ENCODE measurements around the gene MCAT. TPM values are rescaled to one million over a fixed set of nuclear protein-coding genes. Genes with fewer than 3 reads are reported as not detected.

Gene MCAT
- total RNA-seq, 1 donor from 2014 or later: 16.6 TPM

DNA sequence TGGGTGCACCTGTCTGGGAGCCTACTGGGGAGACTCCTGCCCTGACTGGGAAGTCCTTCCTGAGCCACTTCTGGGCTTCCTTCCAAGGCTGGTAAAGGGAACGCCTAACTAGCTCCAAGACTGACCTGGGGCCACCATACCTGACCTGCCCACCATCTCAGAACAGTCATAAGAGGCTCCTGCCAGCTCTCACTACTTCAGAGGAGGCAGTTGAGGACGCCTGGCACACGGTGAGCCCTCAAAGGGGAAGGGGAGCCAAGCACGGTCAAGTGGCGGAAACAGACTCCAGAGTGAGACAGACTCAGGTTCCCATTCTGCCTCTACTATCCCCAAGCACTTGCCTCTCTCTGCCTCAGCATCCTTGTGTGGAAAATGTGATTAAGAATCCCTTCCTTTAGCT, 7.6 kb downstream of the MCAT start:
- H3K36me3 Mint-ChIP-seq (ENCODE audit: unreplicated experiment): peaks cover 29% of the 10 kb centered on the region
- no peak for DNase-seq (ENCODE audit: extremely low spot score, unreplicated experiment)

DNA sequence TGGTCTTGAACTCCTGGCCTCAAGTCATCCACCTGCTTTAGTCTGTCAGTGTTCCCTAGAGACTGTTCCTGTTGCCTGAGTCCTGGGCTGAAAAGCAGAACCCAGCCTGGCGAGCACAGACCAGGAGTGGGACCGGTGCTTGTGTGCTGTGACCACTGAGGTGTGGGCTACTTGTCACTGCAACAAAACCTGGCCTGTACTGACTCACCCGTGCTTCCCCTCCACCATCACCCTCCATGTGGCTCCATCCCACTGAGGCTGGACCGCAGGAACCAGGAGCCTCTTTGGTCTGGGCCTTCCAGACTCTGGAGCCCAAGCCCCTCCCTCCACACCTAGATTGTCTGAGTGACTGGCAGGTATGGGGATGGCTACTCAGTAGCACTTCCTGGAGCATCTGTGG, 8.6 kb downstream of the MCAT start:
- no peak overlapping the region for H3K27ac Mint-ChIP-seq (ENCODE audit: unreplicated experiment)
- no peak overlapping the region for H3K4me3 Mint-ChIP-seq (ENCODE audit: unreplicated experiment)
- peaks cover 24% of the 10 kb centered on the region for H3K36me3 Mint-ChIP-seq (ENCODE audit: unreplicated experiment)

More for the DNA sequence above, 7.6 kb downstream of the MCAT start:
- TF ChIP-seq, protein P1, sequence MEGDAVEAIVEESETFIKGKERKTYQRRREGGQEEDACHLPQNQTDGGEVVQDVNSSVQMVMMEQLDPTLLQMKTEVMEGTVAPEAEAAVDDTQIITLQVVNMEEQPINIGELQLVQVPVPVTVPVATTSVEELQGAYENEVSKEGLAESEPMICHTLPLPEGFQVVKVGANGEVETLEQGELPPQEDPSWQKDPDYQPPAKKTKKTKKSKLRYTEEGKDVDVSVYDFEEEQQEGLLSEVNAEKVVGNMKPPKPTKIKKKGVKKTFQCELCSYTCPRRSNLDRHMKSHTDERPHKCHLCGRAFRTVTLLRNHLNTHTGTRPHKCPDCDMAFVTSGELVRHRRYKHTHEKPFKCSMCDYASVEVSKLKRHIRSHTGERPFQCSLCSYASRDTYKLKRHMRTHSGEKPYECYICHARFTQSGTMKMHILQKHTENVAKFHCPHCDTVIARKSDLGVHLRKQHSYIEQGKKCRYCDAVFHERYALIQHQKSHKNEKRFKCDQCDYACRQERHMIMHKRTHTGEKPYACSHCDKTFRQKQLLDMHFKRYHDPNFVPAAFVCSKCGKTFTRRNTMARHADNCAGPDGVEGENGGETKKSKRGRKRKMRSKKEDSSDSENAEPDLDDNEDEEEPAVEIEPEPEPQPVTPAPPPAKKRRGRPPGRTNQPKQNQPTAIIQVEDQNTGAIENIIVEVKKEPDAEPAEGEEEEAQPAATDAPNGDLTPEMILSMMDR (IDR thresholded peaks at IDR 0.05): no peak
- Mint-ChIP-seq H3K4me3 (ENCODE audit: unreplicated experiment) (no peak overlapping the region), H3K9me3 (ENCODE audit: unreplicated experiment) (no peaks in the 10 kb centered on the region), H3K4me1 (ENCODE audit: unreplicated experiment) (no peaks in the 10 kb centered on the region), H3K27me3 (ENCODE audit: unreplicated experiment) (no peaks in the 10 kb centered on the region), H3K27ac (ENCODE audit: unreplicated experiment) (no peak overlapping the region)

DNA sequence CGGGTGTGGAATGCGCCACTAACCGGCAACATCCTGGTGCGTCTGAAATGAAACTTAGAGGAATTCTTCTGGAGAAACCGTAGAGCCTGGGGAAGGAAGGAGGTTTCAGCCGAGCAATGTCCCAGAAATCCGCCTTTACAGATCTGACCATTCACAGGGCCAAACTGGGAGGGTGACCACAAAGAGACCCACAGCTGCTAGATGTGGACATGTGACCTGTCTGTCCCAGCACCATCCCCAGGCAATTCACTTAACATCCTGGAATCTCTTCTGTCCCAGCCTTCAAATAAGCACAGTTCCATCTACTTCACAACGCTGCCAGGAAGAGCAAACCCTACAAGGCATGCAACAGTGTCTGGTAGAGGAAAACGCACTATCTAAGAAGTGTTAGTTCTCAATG, 9.8 kb downstream of the MCAT start:
- Mint-ChIP-seq H3K9me3 (ENCODE audit: unreplicated experiment) (no peaks in the 10 kb centered on the region), H3K36me3 (ENCODE audit: unreplicated experiment) (peaks cover 19% of the 10 kb centered on the region), H3K27me3 (ENCODE audit: unreplicated experiment) (no peaks in the 10 kb centered on the region), H3K4me3 (ENCODE audit: unreplicated experiment) (no peak overlapping the region), H3K4me1 (ENCODE audit: unreplicated experiment) (no peaks in the 10 kb centered on the region), H3K27ac (ENCODE audit: unreplicated experiment) (no peak overlapping the region)
- TF ChIP-seq, protein P1 (IDR thresholded peaks at IDR 0.05): no peak
- DNase-seq (ENCODE audit: extremely low spot score, unreplicated experiment): no peak

More for the DNA sequence above, 8.6 kb downstream of the MCAT start:
- no peaks in the 10 kb centered on the region for H3K4me1 Mint-ChIP-seq (ENCODE audit: unreplicated experiment)
- H3K27me3 Mint-ChIP-seq (ENCODE audit: unreplicated experiment): no peaks in the 10 kb centered on the region
- H3K9me3 Mint-ChIP-seq (ENCODE audit: unreplicated experiment): no peaks in the 10 kb centered on the region
- DNase-seq (ENCODE audit: extremely low spot score, unreplicated experiment): no peak
- TF ChIP-seq, protein P1 (IDR thresholded peaks at IDR 0.05): no peak

DNA sequence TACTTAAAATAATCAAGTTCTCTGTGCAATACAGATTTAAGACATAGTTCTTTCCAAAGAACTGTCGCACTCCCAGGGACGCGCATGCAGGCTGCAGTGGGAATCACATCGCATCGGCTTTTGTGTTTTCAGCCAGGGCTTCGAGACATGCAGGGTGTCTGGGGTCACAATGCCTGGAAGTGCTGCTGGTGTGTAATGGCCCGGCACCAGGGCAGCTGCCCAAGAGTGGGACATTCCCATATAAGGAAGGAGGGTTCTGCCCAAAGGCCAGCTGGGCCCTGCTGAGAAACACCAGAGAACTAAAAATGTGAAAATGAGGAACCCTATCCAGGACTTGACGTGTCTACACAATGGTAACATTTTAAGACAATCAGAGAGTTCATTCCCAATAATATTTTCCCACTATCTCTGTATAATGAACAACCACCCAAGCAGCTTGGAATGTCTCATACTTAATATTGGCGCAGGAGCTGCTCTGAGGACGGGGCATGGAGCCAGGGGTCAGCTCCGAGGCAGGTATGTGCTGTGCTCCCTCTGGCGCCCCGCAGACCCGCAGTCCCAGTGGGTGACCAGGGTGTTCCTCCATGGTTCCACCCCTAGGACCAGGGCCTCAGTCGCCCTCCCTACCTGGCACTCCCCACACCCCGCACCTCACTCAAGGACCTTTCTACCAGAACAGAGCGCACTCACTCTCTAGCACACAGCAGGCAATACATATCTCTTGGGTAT, 11.3 kb downstream of the MCAT start:
- no peaks in the 10 kb centered on the region for H3K9me3 Mint-ChIP-seq (ENCODE audit: unreplicated experiment)
- H3K36me3 Mint-ChIP-seq (ENCODE audit: unreplicated experiment): peaks cover 10% of the 10 kb centered on the region
- H3K4me3 Mint-ChIP-seq (ENCODE audit: unreplicated experiment): no peak overlapping the region
- DNase-seq (ENCODE audit: extremely low spot score, unreplicated experiment): no peak
- H3K27me3 Mint-ChIP-seq (ENCODE audit: unreplicated experiment): no peaks in the 10 kb centered on the region
- H3K27ac Mint-ChIP-seq (ENCODE audit: unreplicated experiment): no peak overlapping the region
- H3K4me1 Mint-ChIP-seq (ENCODE audit: unreplicated experiment): peaks cover 7% of the 10 kb centered on the region
- TF ChIP-seq, protein P1 (IDR thresholded peaks at IDR 0.05): no peak

DNA sequence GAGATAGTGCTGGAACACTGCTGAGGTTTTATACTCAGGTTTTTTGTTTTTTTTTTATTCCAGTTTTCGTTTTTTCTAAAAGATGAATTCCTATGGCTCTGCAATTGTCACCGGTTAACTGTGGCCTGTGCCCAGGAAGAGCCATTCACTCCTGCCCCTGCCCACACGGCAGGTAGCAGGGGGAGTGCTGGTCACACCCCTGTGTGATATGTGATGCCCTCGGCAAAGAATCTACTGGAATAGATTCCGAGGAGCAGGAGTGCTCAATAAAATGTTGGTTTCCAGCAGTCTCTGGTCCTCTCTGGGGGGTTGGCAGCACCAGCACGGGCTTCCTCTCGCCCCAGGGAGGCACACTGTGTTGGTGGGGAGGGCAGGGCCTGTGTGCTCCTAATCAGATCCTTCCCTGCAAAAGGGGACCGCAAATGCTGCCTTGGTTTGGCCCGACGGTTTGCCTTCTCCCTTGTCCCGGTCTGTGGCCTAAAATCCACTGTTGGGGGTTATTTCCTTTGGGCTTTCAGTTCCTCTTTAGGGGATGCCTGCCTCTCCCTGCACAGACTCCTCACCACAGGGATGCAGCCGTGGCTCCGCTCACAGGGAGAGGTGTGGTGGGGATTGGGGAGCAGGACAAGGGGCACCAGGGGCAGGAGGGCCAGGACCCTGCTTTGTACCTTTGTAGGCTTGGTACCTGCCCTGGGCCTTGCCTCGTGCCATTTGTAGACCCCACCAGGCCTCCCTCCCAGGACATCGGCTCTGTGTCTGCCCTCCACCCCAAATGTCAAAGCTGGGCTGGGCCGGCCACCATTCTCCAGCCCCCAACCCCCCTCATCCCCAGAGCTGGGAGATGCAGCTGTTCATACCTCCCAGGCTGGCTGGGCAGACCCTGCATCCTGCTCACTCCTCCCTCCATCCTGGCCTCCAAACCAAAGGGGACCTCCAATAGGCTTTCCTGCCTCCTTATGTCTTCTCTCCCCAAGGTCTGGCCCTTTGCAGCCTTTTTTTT, 13.5 kb downstream of the MCAT start:
- no peak for DNase-seq (ENCODE audit: extremely low spot score, unreplicated experiment)
- Mint-ChIP-seq H3K36me3 (ENCODE audit: unreplicated experiment) (peaks cover 5% of the 10 kb centered on the region), H3K27ac (ENCODE audit: unreplicated experiment) (no peak overlapping the region), H3K4me1 (ENCODE audit: unreplicated experiment) (peaks cover 11% of the 10 kb centered on the region), H3K9me3 (ENCODE audit: unreplicated experiment) (no peaks in the 10 kb centered on the region), H3K4me3 (ENCODE audit: unreplicated experiment) (no peak overlapping the region), H3K27me3 (ENCODE audit: unreplicated experiment) (no peaks in the 10 kb centered on the region)
- TF ChIP-seq, protein P1 (IDR thresholded peaks at IDR 0.05): no peak
